Right lobe of liver (tissue), 4 donors: Measurements from ENCODE around the gene SH3GLB1.

ENCODE experiments used
- POLR2A ChIP-seq: fragments of 450-650 bp; IDR thresholded peaks from one replicate; pipeline ENCODE4 v1.6.1; 2017; ENCODE audit warnings: antibody characterized with exemption, mild to moderate bottlenecking
- TF ChIP-seq, protein P1 (sequence below), 4 donors: fragments of 200-600 bp in 3 of 4; fragments of 450-650 bp in 1 of 4; IDR thresholded peaks; one replicate each; pipeline versions ENCODE4 v1.5.1 to v1.8.0; 2016 to 2022; ENCODE audit warnings: antibody characterized with exemption in 4 of 4, mild to moderate bottlenecking in 2 of 4
- donor health status: DM: no; HTN: no; CAD: no.
- donor health status: DM: no; HTN: no; CAD: no.
- donor health status: DM: no; HTN: yes; CAD: no.

DNA sequence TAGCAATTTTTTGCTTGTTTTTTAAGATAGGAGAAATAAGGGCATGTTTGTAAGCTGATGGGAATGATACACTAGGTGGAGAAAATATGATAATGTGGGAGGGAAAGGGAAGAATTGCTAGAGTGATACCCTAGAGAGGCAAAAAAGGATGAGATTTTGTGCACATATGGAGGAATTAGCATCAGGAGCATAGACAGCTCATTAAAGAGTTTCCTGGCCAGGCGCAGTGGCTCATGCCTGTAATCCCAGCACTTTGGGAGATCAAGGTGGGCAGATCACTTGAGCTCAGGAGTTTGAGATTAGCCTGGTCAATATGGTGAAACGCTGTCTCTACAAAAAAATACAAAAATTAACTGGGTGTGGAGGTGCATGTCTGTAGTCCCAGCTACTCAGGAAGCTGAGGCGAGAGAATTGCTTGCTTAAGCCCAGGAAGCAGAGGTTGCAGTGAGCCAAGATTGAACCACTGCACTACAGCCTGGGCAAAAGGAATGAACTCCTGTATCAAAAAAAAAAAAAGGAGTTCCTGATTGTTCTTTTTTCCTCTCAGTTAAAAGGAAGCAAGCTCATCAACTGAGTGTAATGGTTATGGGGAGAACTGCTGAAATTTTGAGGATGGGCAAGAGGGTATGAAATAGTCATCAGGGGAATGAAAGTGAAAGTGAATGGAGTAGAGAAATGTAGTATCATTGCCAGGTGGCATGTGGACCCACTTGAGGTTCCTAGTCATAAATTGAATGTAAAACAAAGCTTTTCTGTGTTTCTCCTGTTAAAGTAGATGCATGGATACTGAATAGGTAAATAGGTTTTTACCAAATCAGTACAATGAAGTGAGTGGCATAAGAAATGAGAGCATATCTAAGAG, 35.5 kb downstream of the SH3GLB1 start:
- TF ChIP-seq, protein P1, sequence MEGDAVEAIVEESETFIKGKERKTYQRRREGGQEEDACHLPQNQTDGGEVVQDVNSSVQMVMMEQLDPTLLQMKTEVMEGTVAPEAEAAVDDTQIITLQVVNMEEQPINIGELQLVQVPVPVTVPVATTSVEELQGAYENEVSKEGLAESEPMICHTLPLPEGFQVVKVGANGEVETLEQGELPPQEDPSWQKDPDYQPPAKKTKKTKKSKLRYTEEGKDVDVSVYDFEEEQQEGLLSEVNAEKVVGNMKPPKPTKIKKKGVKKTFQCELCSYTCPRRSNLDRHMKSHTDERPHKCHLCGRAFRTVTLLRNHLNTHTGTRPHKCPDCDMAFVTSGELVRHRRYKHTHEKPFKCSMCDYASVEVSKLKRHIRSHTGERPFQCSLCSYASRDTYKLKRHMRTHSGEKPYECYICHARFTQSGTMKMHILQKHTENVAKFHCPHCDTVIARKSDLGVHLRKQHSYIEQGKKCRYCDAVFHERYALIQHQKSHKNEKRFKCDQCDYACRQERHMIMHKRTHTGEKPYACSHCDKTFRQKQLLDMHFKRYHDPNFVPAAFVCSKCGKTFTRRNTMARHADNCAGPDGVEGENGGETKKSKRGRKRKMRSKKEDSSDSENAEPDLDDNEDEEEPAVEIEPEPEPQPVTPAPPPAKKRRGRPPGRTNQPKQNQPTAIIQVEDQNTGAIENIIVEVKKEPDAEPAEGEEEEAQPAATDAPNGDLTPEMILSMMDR (IDR thresholded peaks at IDR 0.05), result no peak
- TF ChIP-seq POLR2A, result no peak
